Stimulated activated CD4-positive, alpha-beta T cell treated with anti-CD3 and anti-CD28 coated beads, Interleukin-2, amount 100 ng/mL, for 48 hours (primary cell): ENCODE results near the gene MICALL1.

Source experiments
- DNase-seq, 2 donors: peaks; one replicate each; pipeline ENCODE4 v3.0.0-alpha.2; 2020

MICALL1 gene

DNA sequence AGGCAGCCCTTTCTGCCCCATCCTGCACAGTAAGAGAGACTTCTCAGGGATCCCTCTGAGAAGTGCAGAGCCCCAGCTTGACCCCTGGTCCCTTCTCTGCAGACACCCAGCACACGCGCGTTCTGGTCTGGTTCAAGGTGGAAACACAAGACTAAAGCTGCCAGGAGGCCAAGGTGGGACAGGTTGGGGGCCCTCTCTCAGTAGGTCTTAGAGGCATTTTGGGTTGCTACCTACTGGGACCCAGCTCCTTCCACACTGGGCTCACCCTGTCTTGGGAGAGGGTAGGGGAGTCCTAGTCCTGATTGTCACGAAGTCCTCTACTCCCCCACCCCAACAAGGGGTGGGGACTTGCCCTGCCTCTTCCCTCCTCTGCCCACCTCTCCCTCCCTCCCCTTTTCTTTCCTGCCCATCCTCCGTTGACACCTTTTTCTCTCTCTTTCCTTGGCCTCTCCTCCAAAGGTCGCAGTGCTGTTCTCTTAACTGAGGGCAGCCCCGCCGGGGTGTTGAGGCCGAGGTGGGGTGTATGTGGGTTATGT lies 79.0 kb downstream of the MICALL1 start:
- no peak for DNase-seq

DNA sequence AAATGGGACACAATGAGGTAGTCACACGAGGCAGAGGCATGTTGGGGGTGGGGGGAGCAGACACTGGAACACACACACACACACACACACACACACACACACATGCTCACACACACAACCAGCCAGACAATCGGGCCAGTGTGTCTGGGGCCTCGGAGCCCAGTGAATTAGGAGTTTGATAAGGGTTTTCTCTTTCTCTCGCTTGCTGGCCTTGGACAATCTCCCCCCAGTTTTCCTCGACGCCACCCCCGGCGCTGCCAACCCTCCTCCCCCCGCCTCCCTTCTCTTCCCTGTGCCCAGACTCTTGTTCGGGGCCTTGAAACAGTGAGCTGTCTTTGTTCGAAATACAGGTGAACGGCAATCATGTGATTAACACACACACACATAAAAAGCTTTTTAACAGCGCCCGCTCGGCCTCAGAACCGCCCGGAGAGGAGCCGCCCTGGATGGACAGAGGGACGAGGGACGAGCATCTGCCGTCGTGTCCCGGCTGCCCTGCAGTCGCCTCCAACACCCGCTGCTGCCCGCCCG lies 79.7 kb downstream of the MICALL1 start:
- DNase-seq = no peak

DNA sequence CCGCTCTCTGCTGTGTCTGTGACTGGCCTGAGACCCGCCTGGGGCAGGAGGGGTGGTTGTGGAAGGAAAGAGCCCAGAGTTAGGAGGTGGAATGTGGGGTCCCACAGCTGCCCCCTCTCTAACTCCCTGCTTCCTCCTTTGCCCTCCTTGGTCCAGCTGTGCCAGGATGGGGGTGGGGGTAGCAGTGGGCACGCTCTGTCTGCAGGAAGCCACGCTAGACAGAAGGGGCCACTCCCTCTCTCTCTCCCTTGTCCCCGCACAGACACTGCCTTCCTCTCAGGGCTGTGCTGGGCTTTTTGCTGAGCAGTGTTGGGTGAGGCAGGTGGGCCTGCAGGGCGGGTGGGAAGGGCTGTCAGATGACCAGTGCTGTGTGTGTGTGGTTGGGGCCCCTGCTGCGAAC lies 80.3 kb downstream of the MICALL1 start:
- DNase-seq = no peak

DNA sequence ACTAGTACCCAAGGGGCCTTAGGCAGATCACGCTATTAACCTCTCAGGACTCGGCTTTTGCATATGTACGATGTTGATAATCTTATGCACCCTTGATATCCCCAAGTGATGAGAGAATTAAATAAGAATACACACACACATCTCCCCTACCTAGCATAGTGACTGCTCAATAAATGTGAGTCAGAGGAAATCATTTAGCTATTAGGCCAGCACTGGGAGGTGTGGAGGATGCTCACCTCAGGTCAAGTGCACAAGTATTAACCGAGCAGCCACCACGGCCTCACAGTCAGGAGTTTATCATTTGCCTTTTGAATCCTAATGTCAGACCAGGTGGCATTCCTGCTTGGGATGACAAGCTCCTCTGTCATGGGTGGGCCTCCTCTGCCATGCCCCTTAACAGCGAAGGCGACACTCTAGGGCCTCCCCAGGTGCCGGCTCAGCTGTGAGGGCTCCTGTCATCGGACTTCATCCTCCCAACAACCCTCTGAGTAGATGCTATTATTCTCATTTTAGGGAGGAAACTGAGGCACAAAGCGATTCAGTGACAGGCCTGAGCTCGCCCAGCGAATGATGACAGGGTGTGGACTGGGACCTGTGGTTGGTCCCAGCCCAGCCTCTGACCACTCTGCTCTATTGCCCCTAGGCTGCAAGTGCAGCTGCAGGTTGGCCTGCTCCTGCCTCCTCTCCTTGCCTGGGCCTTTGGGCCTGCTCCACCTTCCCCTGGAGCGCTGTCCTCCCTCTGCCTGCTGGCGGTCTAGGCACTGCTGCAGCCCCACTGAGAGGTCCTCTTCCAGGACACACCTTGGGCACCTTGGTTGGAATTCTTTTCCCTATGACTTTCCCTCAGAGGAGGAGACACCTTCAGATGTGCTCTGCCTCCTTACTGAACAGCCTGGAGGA lies 83.3 kb downstream of the MICALL1 start:
- DNase-seq = no peak

DNA sequence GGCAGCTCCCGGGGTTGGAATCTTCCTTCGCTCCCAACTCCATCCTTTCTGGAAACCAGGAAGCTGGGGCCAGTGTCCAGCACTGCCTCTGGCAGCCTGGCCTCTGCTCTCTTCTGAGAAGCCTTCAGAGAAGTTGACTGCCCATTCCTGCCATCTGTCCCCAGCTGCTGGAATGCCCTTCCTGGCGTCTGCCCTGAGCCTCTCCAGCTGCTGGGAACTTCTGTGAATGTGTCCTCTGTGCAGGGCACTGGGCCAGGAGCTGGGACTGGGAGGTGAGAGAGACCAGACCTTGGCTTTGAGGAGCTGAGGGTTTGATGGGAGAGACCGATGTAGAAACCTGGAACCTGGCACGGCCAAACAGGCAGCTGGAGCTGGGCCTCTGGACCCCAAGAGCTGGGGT lies 84.2 kb downstream of the MICALL1 start:
- no peak for DNase-seq

DNA sequence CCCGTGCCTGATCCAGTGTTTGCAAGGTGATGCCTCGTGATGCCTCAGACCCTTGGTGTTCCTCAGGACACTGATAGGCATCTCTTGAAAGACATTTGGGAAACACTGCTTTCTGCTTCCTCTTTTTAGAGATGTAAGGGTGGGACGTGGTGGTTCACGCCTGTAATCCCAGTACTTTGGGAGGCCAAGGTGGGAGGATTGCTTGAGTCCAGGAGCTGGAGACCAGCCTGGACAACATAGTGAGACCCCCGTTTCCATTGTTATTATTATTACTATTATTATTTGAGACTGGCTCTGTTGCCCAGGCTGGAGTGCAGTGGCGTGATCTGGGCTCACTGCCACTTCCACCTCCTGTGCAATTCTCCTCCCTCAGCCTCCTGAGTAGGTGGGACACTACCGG lies 84.8 kb downstream of the MICALL1 start:
- no peak for DNase-seq

DNA sequence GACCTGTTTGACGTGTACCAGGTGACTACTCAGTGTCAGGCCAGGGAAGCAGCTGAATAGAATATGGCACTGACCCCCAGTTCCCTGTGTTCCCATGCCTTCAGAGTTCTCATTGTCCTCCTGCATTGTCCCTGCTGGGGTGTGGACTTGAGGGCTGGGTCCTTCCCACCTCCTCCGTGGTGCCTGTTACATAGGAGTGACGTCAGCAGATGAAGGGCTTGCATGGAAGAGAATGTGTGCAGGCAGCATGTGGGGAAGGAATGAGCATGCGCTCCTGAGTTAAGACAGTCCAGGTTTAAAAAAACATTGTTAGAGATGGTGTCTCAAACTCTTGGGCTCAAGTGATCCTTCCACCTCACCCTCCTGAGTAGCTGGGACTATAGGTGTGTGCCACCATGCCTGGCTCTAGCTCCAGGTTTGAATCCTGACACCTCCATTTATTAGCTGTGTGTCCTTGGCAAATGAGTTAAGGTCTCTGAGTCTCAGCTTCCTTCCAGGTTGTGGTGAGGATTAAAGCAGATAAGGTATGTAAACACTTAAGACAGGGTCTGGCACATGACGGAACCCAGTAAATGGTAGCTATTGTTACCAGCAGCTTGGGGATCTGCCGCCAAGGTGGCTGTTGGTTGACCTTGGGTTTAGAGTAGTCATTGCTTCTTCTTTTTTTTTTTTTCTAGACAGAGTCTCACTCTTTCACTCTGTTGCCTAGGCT lies 85.8 kb downstream of the MICALL1 start:
- no peak for DNase-seq
